ENCODE measurements around the gene RPL35A. TPM values are rescaled to one million over a fixed set of nuclear protein-coding genes. Genes with fewer than 3 reads are reported as not detected.
A peak's percentile ranks its signal among the peaks of the same experiment; 100 is the strongest.

RPL35A gene
- polyA plus RNA-seq, 2 of the 4 experiments (the other 2 are of a cell fraction), result 930 to 1,060 TPM

DNA sequence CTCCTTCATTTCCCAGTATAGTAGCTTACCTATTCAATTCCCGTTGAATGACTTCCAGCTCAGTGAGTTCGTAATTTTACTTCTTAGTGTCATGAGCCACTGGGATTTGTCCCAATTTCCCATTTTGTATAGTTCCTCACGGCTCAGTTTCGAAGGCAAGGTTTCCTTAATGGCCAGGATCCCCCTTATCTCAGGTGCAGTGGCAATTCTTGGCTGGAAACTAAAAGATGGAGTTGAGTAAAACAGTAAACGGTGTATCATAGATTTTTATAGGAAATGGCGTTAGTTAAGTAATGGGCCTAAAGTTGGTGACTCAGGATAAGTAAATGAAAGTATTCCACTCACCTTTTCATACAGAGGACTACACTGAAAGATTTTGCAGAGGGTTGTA is 9.5 kb downstream of the RPL35A start:
- peak overlapping the region; percentile 97 for H3K4me2 ChIP-seq
- no peak for DNase-seq (ENCODE audit: low read depth in 1 of 2, low spot score in 1 of 2)
- ChIA-PET POLR2A (no interaction called here), CTCF (no interaction called here)
- peak overlapping the region; percentile 72 to 77 for H3K27ac ChIP-seq
- peaks cover 10% of the 10 kb centered on the region; the same call in 2 of the 3 replicates for H3K4me1 ChIP-seq
- no peak for FAIRE-seq
- H3K9me3 ChIP-seq, result no peaks in the 10 kb centered on the region
- ATAC-seq, result peak in 1 of 2 experiments; percentile 12; a peak in 2 of 6 replicates
- H3K4me3 ChIP-seq, result peak overlapping the region; percentile 75
- TF ChIP-seq, protein P1, sequence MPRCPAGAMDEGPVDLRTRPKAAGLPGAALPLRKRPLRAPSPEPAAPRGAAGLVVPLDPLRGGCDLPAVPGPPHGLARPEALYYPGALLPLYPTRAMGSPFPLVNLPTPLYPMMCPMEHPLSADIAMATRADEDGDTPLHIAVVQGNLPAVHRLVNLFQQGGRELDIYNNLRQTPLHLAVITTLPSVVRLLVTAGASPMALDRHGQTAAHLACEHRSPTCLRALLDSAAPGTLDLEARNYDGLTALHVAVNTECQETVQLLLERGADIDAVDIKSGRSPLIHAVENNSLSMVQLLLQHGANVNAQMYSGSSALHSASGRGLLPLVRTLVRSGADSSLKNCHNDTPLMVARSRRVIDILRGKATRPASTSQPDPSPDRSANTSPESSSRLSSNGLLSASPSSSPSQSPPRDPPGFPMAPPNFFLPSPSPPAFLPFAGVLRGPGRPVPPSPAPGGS (IDR thresholded peaks at IDR 0.05), result no peak
- TF ChIP-seq, protein P2, sequence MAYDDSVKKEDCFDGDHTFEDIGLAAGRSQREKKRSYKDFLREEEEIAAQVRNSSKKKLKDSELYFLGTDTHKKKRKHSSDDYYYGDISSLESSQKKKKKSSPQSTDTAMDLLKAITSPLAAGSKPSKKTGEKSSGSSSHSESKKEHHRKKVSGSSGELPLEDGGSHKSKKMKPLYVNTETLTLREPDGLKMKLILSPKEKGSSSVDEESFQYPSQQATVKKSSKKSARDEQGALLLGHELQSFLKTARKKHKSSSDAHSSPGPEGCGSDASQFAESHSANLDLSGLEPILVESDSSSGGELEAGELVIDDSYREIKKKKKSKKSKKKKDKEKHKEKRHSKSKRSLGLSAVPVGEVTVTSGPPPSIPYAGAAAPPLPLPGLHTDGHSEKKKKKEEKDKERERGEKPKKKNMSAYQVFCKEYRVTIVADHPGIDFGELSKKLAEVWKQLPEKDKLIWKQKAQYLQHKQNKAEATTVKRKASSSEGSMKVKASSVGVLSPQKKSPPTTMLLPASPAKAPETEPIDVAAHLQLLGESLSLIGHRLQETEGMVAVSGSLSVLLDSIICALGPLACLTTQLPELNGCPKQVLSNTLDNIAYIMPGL (CRISPR knock-in tag; IDR thresholded peaks at IDR 0.05; ENCODE audit: borderline replicate concordance), result no peak
- no peak for TF ChIP-seq MAZ (IDR thresholded peaks at IDR 0.05; ENCODE audit: borderline replicate concordance, low read depth, low read length)
- TF ChIP-seq SREBF2 (IDR thresholded peaks at IDR 0.05), result no peak
- no peak for TF ChIP-seq EP300 (IDR thresholded peaks at IDR 0.05)
- TF ChIP-seq ZC3H11A (IDR thresholded peaks at IDR 0.05), result no peak
- TF ChIP-seq POLR2AphosphoS2 (conservative IDR thresholded peaks at IDR 0.05; ENCODE audit: low read length), result no peak
- no peak for TF ChIP-seq FOSB (CRISPR knock-in tag; IDR thresholded peaks at IDR 0.05)
- no peak for TF ChIP-seq HOXA7 (CRISPR knock-in tag; IDR thresholded peaks at IDR 0.05)
- TF ChIP-seq BHLHE40 (IDR thresholded peaks at IDR 0.05; ENCODE audit: low read depth, low read length), result no peak
- TF ChIP-seq MYC (IDR thresholded peaks at IDR 0.05; ENCODE audit: borderline replicate concordance, low read length), result no peak
- TF ChIP-seq RARB (CRISPR knock-in tag; IDR thresholded peaks at IDR 0.05), result no peak
- TF ChIP-seq, protein P3, sequence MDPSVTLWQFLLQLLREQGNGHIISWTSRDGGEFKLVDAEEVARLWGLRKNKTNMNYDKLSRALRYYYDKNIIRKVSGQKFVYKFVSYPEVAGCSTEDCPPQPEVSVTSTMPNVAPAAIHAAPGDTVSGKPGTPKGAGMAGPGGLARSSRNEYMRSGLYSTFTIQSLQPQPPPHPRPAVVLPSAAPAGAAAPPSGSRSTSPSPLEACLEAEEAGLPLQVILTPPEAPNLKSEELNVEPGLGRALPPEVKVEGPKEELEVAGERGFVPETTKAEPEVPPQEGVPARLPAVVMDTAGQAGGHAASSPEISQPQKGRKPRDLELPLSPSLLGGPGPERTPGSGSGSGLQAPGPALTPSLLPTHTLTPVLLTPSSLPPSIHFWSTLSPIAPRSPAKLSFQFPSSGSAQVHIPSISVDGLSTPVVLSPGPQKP (IDR thresholded peaks at IDR 0.05; ENCODE audit: low read depth, low read length), result no peak
- no peak for TF ChIP-seq ZNF302 (CRISPR knock-in tag; IDR thresholded peaks at IDR 0.05)
- TF ChIP-seq HEYL (CRISPR knock-in tag; IDR thresholded peaks at IDR 0.05), result no peak
- TF ChIP-seq SMC3 (IDR thresholded peaks at IDR 0.05), result no peak
- TF ChIP-seq CBX2 (IDR thresholded peaks at IDR 0.05; ENCODE audit: borderline replicate concordance, low read depth), result no peak
- TF ChIP-seq, protein P4, sequence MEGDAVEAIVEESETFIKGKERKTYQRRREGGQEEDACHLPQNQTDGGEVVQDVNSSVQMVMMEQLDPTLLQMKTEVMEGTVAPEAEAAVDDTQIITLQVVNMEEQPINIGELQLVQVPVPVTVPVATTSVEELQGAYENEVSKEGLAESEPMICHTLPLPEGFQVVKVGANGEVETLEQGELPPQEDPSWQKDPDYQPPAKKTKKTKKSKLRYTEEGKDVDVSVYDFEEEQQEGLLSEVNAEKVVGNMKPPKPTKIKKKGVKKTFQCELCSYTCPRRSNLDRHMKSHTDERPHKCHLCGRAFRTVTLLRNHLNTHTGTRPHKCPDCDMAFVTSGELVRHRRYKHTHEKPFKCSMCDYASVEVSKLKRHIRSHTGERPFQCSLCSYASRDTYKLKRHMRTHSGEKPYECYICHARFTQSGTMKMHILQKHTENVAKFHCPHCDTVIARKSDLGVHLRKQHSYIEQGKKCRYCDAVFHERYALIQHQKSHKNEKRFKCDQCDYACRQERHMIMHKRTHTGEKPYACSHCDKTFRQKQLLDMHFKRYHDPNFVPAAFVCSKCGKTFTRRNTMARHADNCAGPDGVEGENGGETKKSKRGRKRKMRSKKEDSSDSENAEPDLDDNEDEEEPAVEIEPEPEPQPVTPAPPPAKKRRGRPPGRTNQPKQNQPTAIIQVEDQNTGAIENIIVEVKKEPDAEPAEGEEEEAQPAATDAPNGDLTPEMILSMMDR (IDR thresholded peaks at IDR 0.05), result no peak
- no peak for TF ChIP-seq RAD21 (conservative IDR thresholded peaks at IDR 0.05 in 1 of 2, IDR thresholded peaks at IDR 0.05 in 1 of 2)
- TF ChIP-seq CBX8 (IDR thresholded peaks at IDR 0.05), result no peak
- WGBS (ENCODE audit: missing lambda C conversion rate), result 53% methylated on average over 6 of the region's 6 CpGs

DNA sequence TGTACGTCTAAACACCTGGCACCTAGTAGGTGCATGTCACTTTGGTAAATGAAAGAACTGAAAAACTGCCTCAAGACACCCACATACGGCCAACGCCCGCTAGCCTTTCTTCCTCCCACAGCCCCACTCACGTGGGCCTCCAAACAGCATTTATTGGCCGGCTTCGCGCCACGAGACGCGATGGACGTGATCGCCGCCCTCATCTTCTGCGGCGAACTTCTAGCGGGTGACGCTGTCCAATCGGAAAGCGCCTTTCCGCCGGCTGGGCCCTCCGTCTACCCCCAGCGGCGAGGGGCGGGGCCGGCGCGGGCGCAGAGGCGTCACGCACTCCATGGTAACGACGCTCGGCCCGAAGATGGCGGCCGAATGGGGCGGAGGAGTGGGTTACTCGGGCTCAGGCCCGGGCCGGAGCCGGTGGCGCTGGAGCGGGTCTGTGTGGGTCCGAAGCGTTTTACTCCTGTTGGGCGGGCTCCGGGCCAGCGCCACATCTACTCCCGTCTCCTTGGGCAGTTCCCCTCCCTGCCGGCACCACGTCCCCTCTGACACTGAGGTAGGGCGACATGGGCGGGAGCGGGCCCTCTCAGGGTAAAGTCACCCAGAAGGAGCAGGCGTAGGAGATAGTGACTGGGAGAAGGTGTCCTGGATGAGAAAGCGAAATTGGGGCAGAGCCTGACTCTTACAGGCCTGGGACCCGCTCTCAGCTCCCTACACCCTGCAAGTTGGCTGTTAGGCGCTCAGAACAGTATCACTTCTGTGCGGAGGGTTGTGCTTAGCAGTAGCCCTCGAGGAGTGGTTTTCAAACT is 10.1 kb downstream of the RPL35A start, which contains the start of gene LMLN:
LMLN (plus strand) TSS at position 327 of the 803 bp plus-strand sequence; CDS start at position 356, 29 bp downstream.
- DNase-seq (ENCODE audit: low read depth in 1 of 2, low spot score in 1 of 2) (peak; percentile 79 to 93), ATAC-seq (peak; percentile 90 to 92), FAIRE-seq (no peak)
- Histone ChIP-seq H3K4me2 (peak within 1 kb of the TSS; percentile 97), H3K27ac (peak within 1 kb of the TSS; percentile 81 to 89), H3K4me1 (peaks cover 10% of the 10 kb centered on the region; the same call in 2 of the 3 replicates), H3K4me3 (peak within 1 kb of the TSS; percentile 75), H3K9me3 (no peaks in the 10 kb centered on the region)
- POLR2A ChIA-PET, result no interaction called here
- CTCF ChIA-PET, result no interaction called here
- WGBS (ENCODE audit: missing lambda C conversion rate), result 1% methylated on average over 10 of the region's 62 CpGs
- TF ChIP-seq PHF8 (IDR thresholded peaks at IDR 0.05; ENCODE audit: borderline replicate concordance, low read depth) (peak; percentile 85), HEYL (CRISPR knock-in tag; IDR thresholded peaks at IDR 0.05) (no peak), HOXA7 (CRISPR knock-in tag; IDR thresholded peaks at IDR 0.05) (no peak), GATA3 (IDR thresholded peaks at IDR 0.05; ENCODE audit: borderline replicate concordance) (no peak), POLR2A (IDR thresholded peaks at IDR 0.05; ENCODE audit: low read length) (peak; percentile 73)
- TF ChIP-seq, protein P1 (IDR thresholded peaks at IDR 0.05), result peak; percentile 38; the same call in 1 of the 3 replicates
- TF ChIP-seq, protein P5, sequence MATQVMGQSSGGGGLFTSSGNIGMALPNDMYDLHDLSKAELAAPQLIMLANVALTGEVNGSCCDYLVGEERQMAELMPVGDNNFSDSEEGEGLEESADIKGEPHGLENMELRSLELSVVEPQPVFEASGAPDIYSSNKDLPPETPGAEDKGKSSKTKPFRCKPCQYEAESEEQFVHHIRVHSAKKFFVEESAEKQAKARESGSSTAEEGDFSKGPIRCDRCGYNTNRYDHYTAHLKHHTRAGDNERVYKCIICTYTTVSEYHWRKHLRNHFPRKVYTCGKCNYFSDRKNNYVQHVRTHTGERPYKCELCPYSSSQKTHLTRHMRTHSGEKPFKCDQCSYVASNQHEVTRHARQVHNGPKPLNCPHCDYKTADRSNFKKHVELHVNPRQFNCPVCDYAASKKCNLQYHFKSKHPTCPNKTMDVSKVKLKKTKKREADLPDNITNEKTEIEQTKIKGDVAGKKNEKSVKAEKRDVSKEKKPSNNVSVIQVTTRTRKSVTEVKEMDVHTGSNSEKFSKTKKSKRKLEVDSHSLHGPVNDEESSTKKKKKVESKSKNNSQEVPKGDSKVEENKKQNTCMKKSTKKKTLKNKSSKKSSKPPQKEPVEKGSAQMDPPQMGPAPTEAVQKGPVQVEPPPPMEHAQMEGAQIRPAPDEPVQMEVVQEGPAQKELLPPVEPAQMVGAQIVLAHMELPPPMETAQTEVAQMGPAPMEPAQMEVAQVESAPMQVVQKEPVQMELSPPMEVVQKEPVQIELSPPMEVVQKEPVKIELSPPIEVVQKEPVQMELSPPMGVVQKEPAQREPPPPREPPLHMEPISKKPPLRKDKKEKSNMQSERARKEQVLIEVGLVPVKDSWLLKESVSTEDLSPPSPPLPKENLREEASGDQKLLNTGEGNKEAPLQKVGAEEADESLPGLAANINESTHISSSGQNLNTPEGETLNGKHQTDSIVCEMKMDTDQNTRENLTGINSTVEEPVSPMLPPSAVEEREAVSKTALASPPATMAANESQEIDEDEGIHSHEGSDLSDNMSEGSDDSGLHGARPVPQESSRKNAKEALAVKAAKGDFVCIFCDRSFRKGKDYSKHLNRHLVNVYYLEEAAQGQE (IDR thresholded peaks at IDR 0.05), result no peak
- TF ChIP-seq, protein P6, sequence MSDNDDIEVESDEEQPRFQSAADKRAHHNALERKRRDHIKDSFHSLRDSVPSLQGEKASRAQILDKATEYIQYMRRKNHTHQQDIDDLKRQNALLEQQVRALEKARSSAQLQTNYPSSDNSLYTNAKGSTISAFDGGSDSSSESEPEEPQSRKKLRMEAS (IDR thresholded peaks at IDR 0.05), result peak; percentile 88
